GM12878 (cell line): ENCODE data around the gene TRIM63. TPM values are rescaled to one million over a fixed set of nuclear protein-coding genes. Genes with fewer than 3 reads are reported as not detected.

ENCODE experiments used
- ATAC-seq: fragments of 200-7000 bp; cut with Tn5 transposase; 3 replicates; pipeline ENCODE4 v1.9.1; 2020; ENCODE audit warnings: mild to moderate bottlenecking, moderate library complexity
- BruUV-seq: library from RNA; stranded (reverse); fragments of 400-500 nt; replicated peaks from 2 replicates; lab custom pipeline; 2021; lab: Mats Ljungman, UMichigan
- CTCF ChIA-PET: fragments of 300-600 bp; sonication (Branson Sonifier 250); formaldehyde crosslinking; extraction: SDS; loops from one replicate; lab custom pipeline; 2021; ENCODE audit warnings: inconsistent platforms; lab: Yijun Ruan, JAX
- POLR2A ChIA-PET: fragments of 350-600 bp; formaldehyde crosslinking; extraction: SDS; loops from one replicate; lab custom pipeline; 2021; ENCODE audit warnings: inconsistent platforms; lab: Charles Lee
- RAD21 ChIA-PET: fragments of 300-600 bp; sonication (Branson Sonifier 250); formaldehyde crosslinking; loops from one replicate; lab custom pipeline; 2023; ENCODE audit warnings: antibody characterized with exemption; ENCODE audit not compliant: unreplicated experiment; lab: Charles Lee
- SMC1A ChIA-PET: fragments of 300-600 bp; sonication (Branson Sonifier 250); formaldehyde crosslinking; loops from one replicate; lab custom pipeline; 2023; ENCODE audit not compliant: unreplicated experiment, uncharacterized antibody; lab: Charles Lee
- DNase-seq: peaks from one replicate; pipeline ENCODE4 v3.0.0-alpha.2; 2011; ENCODE audit warnings: low read depth, low spot score
- FAIRE-seq: peaks from 3 replicates; lab custom pipeline; 2011; peaks lifted over from hg19 to GRCh38; lab: Jason Lieb, UNC
- H2AFZ ChIP-seq: 2 replicates; pipeline ENCODE4 v1.6.0; 2011; ENCODE audit warnings: low read depth, low read length, control low read depth; ENCODE audit not compliant: control insufficient read depth
- H3K27ac ChIP-seq: 2 replicates; pipeline ENCODE4 v1.5.1; 2011; ENCODE audit warnings: control low read depth; ENCODE audit not compliant: control insufficient read depth, insufficient read depth
- H3K27me3 ChIP-seq, 2 experiments: replicated peaks in 1 of 2; 2 replicates each; pipeline versions ENCODE4 v1.6.0 to v1.6.1; 2011; ENCODE audit warnings: low read length in 1 of 2; ENCODE audit not compliant: control insufficient read depth in 2 of 2, insufficient read depth in 2 of 2
- H3K36me3 ChIP-seq, 2 experiments: 2 replicates each; pipeline ENCODE4 v1.5.1; 2011; ENCODE audit warnings: low read length in 1 of 2; ENCODE audit not compliant: control insufficient read depth in 2 of 2, insufficient read depth in 2 of 2
- H3K4me1 ChIP-seq: 2 replicates; pipeline ENCODE4 v1.6.1; 2011; ENCODE audit warnings: mild to moderate bottlenecking, low read length, moderate library complexity, mixed read lengths; ENCODE audit not compliant: control insufficient read depth, insufficient read depth
- H3K4me2 ChIP-seq: 2 replicates; pipeline ENCODE4 v1.6.0; 2011; ENCODE audit warnings: control low read depth; ENCODE audit not compliant: control insufficient read depth, insufficient read depth
- H3K4me3 ChIP-seq: fragments of 200-600 bp; sonication (generic); 2 replicates; pipeline ENCODE4 v1.5.1; 2016
- H3K79me2 ChIP-seq: 2 replicates; pipeline ENCODE4 v1.6.0; 2011; ENCODE audit warnings: low read length; ENCODE audit not compliant: control insufficient read depth, insufficient read depth
- H3K9ac ChIP-seq: 2 replicates; pipeline ENCODE4 v1.8.0; 2011; ENCODE audit warnings: low read length, control low read depth, mixed read lengths; ENCODE audit not compliant: control insufficient read depth, insufficient read depth
- H3K9me3 ChIP-seq: replicated peaks from 3 replicates; pipeline ENCODE4 v1.5.1; 2011; ENCODE audit warnings: mild to moderate bottlenecking, low read length; ENCODE audit not compliant: control insufficient read depth, insufficient read depth
- H4K20me1 ChIP-seq: 2 replicates; pipeline ENCODE4 v1.6.0; 2011; ENCODE audit not compliant: control insufficient read depth, insufficient read depth
- BCL3 ChIP-seq: IDR thresholded peaks from 2 replicates; pipeline ENCODE4 v1.6.1; 2011; ENCODE audit warnings: borderline replicate concordance, low read depth, mild to moderate bottlenecking, moderate library complexity, low read length; ENCODE audit not compliant: insufficient read depth, poor library complexity, severe bottlenecking
- HDAC6 ChIP-seq: fragments of 200-600 bp; sonication (generic); IDR thresholded peaks from one replicate; pipeline ENCODE4 v1.8.0; 2017; ENCODE audit warnings: antibody characterized with exemption; ENCODE audit not compliant: unreplicated experiment
- MTA2 ChIP-seq: fragments of 450-650 bp; IDR thresholded peaks from 2 replicates; pipeline ENCODE4 v1.6.1; 2016; ENCODE audit warnings: low read depth, mild to moderate bottlenecking, moderate library complexity
- NFIC ChIP-seq: IDR thresholded peaks from 2 replicates; pipeline ENCODE4 v1.6.1; 2012; ENCODE audit warnings: low read depth, mild to moderate bottlenecking, inconsistent platforms, low read length, moderate library complexity
- NKRF ChIP-seq: fragments of 450-650 bp; conservative IDR thresholded peaks from 2 replicates; pipeline ENCODE4 v1.6.1; 2017; ENCODE audit warnings: mild to moderate bottlenecking, moderate library complexity
- PKNOX1 ChIP-seq: fragments of 450-650 bp; IDR thresholded peaks from 2 replicates; pipeline ENCODE4 v1.6.1; 2016; ENCODE audit warnings: mild to moderate bottlenecking
- SUZ12 ChIP-seq: fragments of 200-600 bp; sonication (generic); IDR thresholded peaks from one replicate; pipeline ENCODE4 v1.6.1; 2018; ENCODE audit warnings: antibody characterized with exemption, mild to moderate bottlenecking; ENCODE audit not compliant: unreplicated experiment
- TARDBP ChIP-seq: IDR thresholded peaks from 2 replicates; pipeline ENCODE4 v1.6.1; 2016; ENCODE audit warnings: borderline replicate concordance
- WGBS: methylation state at CpG from one replicate; pipeline ENCODE4 v1.1.6; 2016; ENCODE audit warnings: low lambda C conversion rate; ENCODE audit not compliant: insufficient replicate concordance, insufficient coverage; ENCODE audit errors: missing lambda C conversion rate; 5-methylcytosine and 5-hydroxymethylcytosine counted together
- in situ Hi-C: fragments of 300-500 bp; cut with MboI; formaldehyde crosslinking; loops from 9 replicates; pipeline ENCODE4 v1.14.3; 2018; ENCODE audit warnings: mixed read lengths
- intact Hi-C: fragments of 100-400 bp; cut with micrococcal nuclease; formaldehyde crosslinking; loops from one replicate; pipeline ENCODE4 v1.14.2; 2022; ENCODE audit not compliant: unreplicated experiment
- polyA plus RNA-seq, 11 experiments: library from polyadenylated mRNA; depleted of rRNA in 4 of 11; unstranded in 6 of 11; stranded (reverse) in 5 of 11; fragments of >200 nt; fragmentation: Nextera tagmentation in 4 of 11; fragmentation: Illumina TruSeq in 1 of 11; extraction: Ambion mirVana in 4 of 11; extraction: Trizol in 1 of 11; gene quantifications; 1 replicate in 1 of 11; 2 replicates in 10 of 11; pipeline versions ENCODE4 v1.2.1 to v1.2.3, GENCODE V29; 2011 to 2016; ENCODE audit warnings: inconsistent platforms in 2 of 11, missing spikeins in 2 of 11, low read depth in 1 of 11
- total RNA-seq, 4 experiments: library from RNA; depleted of rRNA in 3 of 4; stranded (reverse); fragments of >200 nt in 3 of 4; fragmentation: Illumina TruSeq in 1 of 4; extraction: Trizol in 1 of 4; gene quantifications; 2 replicates each; pipeline versions ENCODE4 v1.2.1 to v1.2.3, GENCODE V29; 2013 to 2021

TRIM63 gene
- total and polyA plus RNA-seq, 10 of the 15 experiments (the other 5 are each of a cell fraction or from before 2014, with no cell fraction given), result not detected

GRCh38 chr1:26083208-26083607, 15.8 kb upstream of the TRIM63 start:
- RAD21 ChIA-PET, result no interaction called here
- H3K4me1 ChIP-seq, result no peaks in the 10 kb centered on the region
- no TSS peak for BruUV-seq
- no peak overlapping the region for H3K4me2 ChIP-seq
- H3K36me3 ChIP-seq, result no peaks in the 10 kb centered on the region
- SMC1A ChIA-PET, result interaction anchor here (1.9 kb wide), 1 partner anchor 18 kb away, joined by 5 read pairs; no protein-coding TSS in a partner anchor
- H3K9me3 ChIP-seq, result no peaks in the 10 kb centered on the region
- TF ChIP-seq NKRF (no peak), BCL3 (no peak), MTA2 (no peak), HDAC6 (no peak), PKNOX1 (no peak), TARDBP (no peak), NFIC (no peak), SUZ12 (no peak)
- POLR2A ChIA-PET, result no interaction called here
- CTCF ChIA-PET, result no interaction called here
- WGBS, result 38% methylated on average over 5 of the region's 5 CpGs
- no peak overlapping the region for H3K27ac ChIP-seq
- FAIRE-seq (no peak), DNase-seq (no peak), ATAC-seq (no peak)
- intact Hi-C loops (no loop called here), in situ Hi-C loops (no loop called here)
- H3K4me3 ChIP-seq, result no peak overlapping the region
- no peak overlapping the region for H3K9ac ChIP-seq
- no peaks in the 10 kb centered on the region for H3K79me2 ChIP-seq
- H4K20me1 ChIP-seq, result no peaks in the 10 kb centered on the region
- H3K27me3 ChIP-seq, result no peaks in the 10 kb centered on the region; a peak in 2 of 4 replicates
- H2AFZ ChIP-seq, result no peak overlapping the region
